Muscle of back (tissue), 11 donors: Measurements from ENCODE around the gene IL1RAPL2. TPM values are rescaled to one million over a fixed set of nuclear protein-coding genes. Genes with fewer than 3 reads are reported as not detected.
A peak's percentile ranks its signal among the peaks of the same experiment; 100 is the strongest.
"Not testable (repeated sequence)": the region's sequence is repeated elsewhere in the genome, so short reads cannot be mapped to it uniquely, and the experiment has no call there.

Experiments used
- DNase-seq, 3 donors: peaks; one replicate each; pipeline versions ENCODE4 v3.0.0 to v3.0.0-alpha.2; 2013
- polyA plus RNA-seq, 10 donors: library from polyadenylated mRNA; unstranded; fragments of 120-200 nt; gene quantifications; one replicate each; pipeline ENCODE4 v1.2.1, GENCODE V29; 2013; ENCODE audit not compliant: insufficient read length in 10 of 10

IL1RAPL2 gene
- polyA plus RNA-seq, 10 donors = 1.6 to 3.2 (median 2.5) TPM

GRCh38 chrX:105013719-105014118, 447.7 kb downstream of the IL1RAPL2 start:
- DNase-seq = no peak

- no peak for DNase-seq
These were observed 451.6 kb downstream of the IL1RAPL2 start for GRCh38 chrX:105017641-105018040.

GRCh38 chrX:105018865-105019264, 452.9 kb downstream of the IL1RAPL2 start:
- peak in 1 of 3 donors; percentile 3 for DNase-seq

- DNase-seq = not testable (repeated sequence)
These were observed 463.0 kb downstream of the IL1RAPL2 start for GRCh38 chrX:105028962-105029361.

GRCh38 chrX:105038672-105039328, 472.8 kb downstream of the IL1RAPL2 start:
- DNase-seq = no peak

GRCh38 chrX:105050921-105051320, 484.9 kb downstream of the IL1RAPL2 start:
- no peak for DNase-seq

- no peak for DNase-seq
These were observed 485.4 kb downstream of the IL1RAPL2 start for GRCh38 chrX:105051364-105051763.

- DNase-seq = peak; percentile 18 to 59 (median 42)
These were observed 486.9 kb downstream of the IL1RAPL2 start for GRCh38 chrX:105052926-105053325.

GRCh38 chrX:105063743-105064142, 497.7 kb downstream of the IL1RAPL2 start:
- DNase-seq = no peak

GRCh38 chrX:105098201-105098600, 532.2 kb downstream of the IL1RAPL2 start:
- no peak for DNase-seq

GRCh38 chrX:105098812-105099211, 532.8 kb downstream of the IL1RAPL2 start:
- no peak for DNase-seq

- DNase-seq = no peak
These were observed 535.4 kb downstream of the IL1RAPL2 start for GRCh38 chrX:105101378-105101777.

- peak in 2 of 3 donors; percentile 36 to 57 for DNase-seq
These were observed 543.9 kb downstream of the IL1RAPL2 start for GRCh38 chrX:105109936-105110335.

- DNase-seq = no peak
These were observed 548.6 kb downstream of the IL1RAPL2 start for GRCh38 chrX:105114554-105115130.

- not testable (repeated sequence) for DNase-seq
These were observed 549.8 kb downstream of the IL1RAPL2 start for GRCh38 chrX:105115596-105116320.

GRCh38 chrX:105116486-105116885, 550.5 kb downstream of the IL1RAPL2 start:
- no peak for DNase-seq

- DNase-seq = no peak
These were observed 551.6 kb downstream of the IL1RAPL2 start for GRCh38 chrX:105117621-105118020.

- no peak for DNase-seq
These were observed 554.5 kb downstream of the IL1RAPL2 start for GRCh38 chrX:105120463-105120862.

GRCh38 chrX:105121186-105121585, 555.2 kb downstream of the IL1RAPL2 start:
- DNase-seq = no peak

- no peak for DNase-seq
These were observed 560.2 kb downstream of the IL1RAPL2 start for GRCh38 chrX:105126201-105126600.

- DNase-seq = no peak
These were observed 568.3 kb downstream of the IL1RAPL2 start for GRCh38 chrX:105134273-105134672.

GRCh38 chrX:105136786-105137185, 570.8 kb downstream of the IL1RAPL2 start:
- DNase-seq = no peak

- no peak for DNase-seq
These were observed 584.0 kb downstream of the IL1RAPL2 start for GRCh38 chrX:105150036-105150435.
